KMS-11 (cell line): ENCODE measurements around the gene SCN5A.

ENCODE experiments used
- H2AFZ ChIP-seq: fragments of 200-600 bp; sonication (generic); 2 replicates; pipeline ENCODE4 v1.6.1; 2016; ENCODE audit warnings: antibody characterized with exemption, mixed run types, low read depth
- H3K27ac ChIP-seq: fragments of 200-600 bp; sonication (generic); 2 replicates; pipeline ENCODE4 v1.6.1; 2016; ENCODE audit warnings: mild to moderate bottlenecking, mixed run types
- H3K27me3 ChIP-seq: fragments of 200-600 bp; sonication (generic); 2 replicates; pipeline ENCODE4 v1.6.1; 2017; ENCODE audit warnings: mild to moderate bottlenecking, low read depth, mixed run types, moderate library complexity; ENCODE audit not compliant: insufficient read depth
- H3K36me3 ChIP-seq: fragments of 200-600 bp; sonication (generic); 2 replicates; pipeline ENCODE4 v1.6.1; 2017; ENCODE audit warnings: mild to moderate bottlenecking, mixed run types; ENCODE audit not compliant: insufficient read depth
- H3K4me1 ChIP-seq: fragments of 200-600 bp; sonication (generic); 2 replicates; pipeline ENCODE4 v1.6.1; 2016; ENCODE audit warnings: mild to moderate bottlenecking, low read depth, mixed run types; ENCODE audit not compliant: poor library complexity, severe bottlenecking
- H3K4me2 ChIP-seq: fragments of 200-600 bp; sonication (generic); 2 replicates; pipeline ENCODE4 v1.7.0; 2016; ENCODE audit warnings: mild to moderate bottlenecking, mixed run types
- H3K4me3 ChIP-seq: fragments of 200-600 bp; sonication (generic); IDR thresholded peaks from 2 replicates; pipeline ENCODE4 v1.6.1; 2017; ENCODE audit warnings: low read depth, low read length, mixed read lengths; ENCODE audit not compliant: insufficient read depth
- H3K79me2 ChIP-seq: fragments of 200-600 bp; sonication (generic); 2 replicates; pipeline ENCODE4 v1.6.1; 2016; ENCODE audit warnings: low read depth, mixed run types; ENCODE audit not compliant: insufficient read depth
- H3K9ac ChIP-seq: fragments of 200-600 bp; sonication (generic); 2 replicates; pipeline ENCODE4 v1.6.1; 2016; ENCODE audit warnings: mild to moderate bottlenecking, mixed run types
- H4K20me1 ChIP-seq: fragments of 200-600 bp; sonication (generic); 2 replicates; pipeline ENCODE4 v1.6.1; 2016; ENCODE audit warnings: mild to moderate bottlenecking, mixed run types; ENCODE audit not compliant: insufficient read depth
- CTCF ChIP-seq: fragments of 200-600 bp; sonication (generic); conservative IDR thresholded peaks from 2 replicates; pipeline ENCODE4 v1.6.1; 2017; ENCODE audit warnings: low read depth, mild to moderate bottlenecking, antibody characterized with exemption, low read length, moderate library complexity, mixed read lengths

Gene SCN5A

GRCh38 chr3:38617586-38617985 is 31.9 kb downstream of the SCN5A start:
- Histone ChIP-seq H3K4me1 (no peaks in the 10 kb centered on the region), H3K4me3 (no peak overlapping the region), H4K20me1 (no peaks in the 10 kb centered on the region), H3K27me3 (no peaks in the 10 kb centered on the region), H3K27ac (no peak overlapping the region), H3K79me2 (no peaks in the 10 kb centered on the region), H2AFZ (no peak overlapping the region), H3K36me3 (no peaks in the 10 kb centered on the region), H3K9ac (no peak overlapping the region), H3K4me2 (no peak overlapping the region)
- TF ChIP-seq CTCF = no peak

- TF ChIP-seq CTCF = no peak
- H3K9ac ChIP-seq = no peak overlapping the region
- no peaks in the 10 kb centered on the region for H3K36me3 ChIP-seq
- H2AFZ ChIP-seq = no peak overlapping the region
- no peaks in the 10 kb centered on the region for H3K79me2 ChIP-seq
- no peaks in the 10 kb centered on the region for H3K4me1 ChIP-seq
- H4K20me1 ChIP-seq = no peaks in the 10 kb centered on the region
- H3K4me2 ChIP-seq = no peak overlapping the region
- H3K27me3 ChIP-seq = no peaks in the 10 kb centered on the region
- H3K27ac ChIP-seq = no peak overlapping the region
- no peak overlapping the region for H3K4me3 ChIP-seq
Observed at GRCh38 chr3:38617137-38617536, 32.4 kb downstream of the SCN5A start.

- H3K36me3 ChIP-seq = no peaks in the 10 kb centered on the region
- no peaks in the 10 kb centered on the region for H4K20me1 ChIP-seq
- no peak overlapping the region for H3K4me3 ChIP-seq
- no peak overlapping the region for H3K9ac ChIP-seq
- no peaks in the 10 kb centered on the region for H3K4me1 ChIP-seq
- H3K27ac ChIP-seq = no peak overlapping the region
- no peaks in the 10 kb centered on the region for H3K27me3 ChIP-seq
- H2AFZ ChIP-seq = no peak overlapping the region
- no peak overlapping the region for H3K4me2 ChIP-seq
- no peak for TF ChIP-seq CTCF
- no peaks in the 10 kb centered on the region for H3K79me2 ChIP-seq
Observed at GRCh38 chr3:38616658-38617057, 32.8 kb downstream of the SCN5A start.

- Histone ChIP-seq H3K4me3 (no peak overlapping the region), H3K4me2 (no peak overlapping the region), H3K36me3 (no peaks in the 10 kb centered on the region), H3K9ac (no peak overlapping the region), H3K27ac (no peak overlapping the region), H3K79me2 (no peaks in the 10 kb centered on the region), H3K4me1 (no peaks in the 10 kb centered on the region), H3K27me3 (no peaks in the 10 kb centered on the region), H2AFZ (no peak overlapping the region), H4K20me1 (no peaks in the 10 kb centered on the region)
- TF ChIP-seq CTCF = no peak
Observed at GRCh38 chr3:38616111-38616510, 33.4 kb downstream of the SCN5A start.
